Smooth muscle cell (in vitro differentiated cells): ENCODE measurements around the gene C17orf100. TPM values are rescaled to one million over a fixed set of nuclear protein-coding genes. Genes with fewer than 3 reads are reported as not detected.

Source experiments
- DNase-seq: peaks from one replicate; lab custom pipeline; 2025; ENCODE audit not compliant: unreplicated experiment; lab: John Stamatoyannopoulos, UW
- H2AFZ ChIP-seq: fragments of 200-600 bp; sonication (generic); 2 replicates; pipeline ENCODE4 v1.6.0; 2016; ENCODE audit warnings: antibody characterized with exemption, low read depth, mild to moderate bottlenecking
- H3F3A ChIP-seq: fragments of 200-600 bp; sonication (generic); 2 replicates; pipeline ENCODE4 v1.6.0; 2017; ENCODE audit warnings: antibody characterized with exemption, low read depth
- H3K27ac ChIP-seq: fragments of 200-600 bp; sonication (generic); 2 replicates; pipeline ENCODE4 v1.5.1; 2016; ENCODE audit warnings: low read depth, mild to moderate bottlenecking
- H3K27me3 ChIP-seq: fragments of 200-600 bp; sonication (generic); 2 replicates; pipeline ENCODE4 v1.6.1; 2016; ENCODE audit warnings: low read depth, mild to moderate bottlenecking
- H3K36me3 ChIP-seq: fragments of 200-600 bp; sonication (generic); 2 replicates; pipeline ENCODE4 v1.5.1; 2016; ENCODE audit warnings: low read depth
- H3K4me1 ChIP-seq: fragments of 200-600 bp; sonication (generic); 2 replicates; pipeline ENCODE4 v1.5.1; 2016; ENCODE audit warnings: low read depth
- H3K4me2 ChIP-seq: fragments of 200-600 bp; sonication (generic); 2 replicates; pipeline ENCODE4 v1.6.0; 2016; ENCODE audit warnings: mild to moderate bottlenecking
- H3K4me3 ChIP-seq: fragments of 200-600 bp; sonication (generic); 2 replicates; pipeline ENCODE4 v1.5.1; 2016; ENCODE audit warnings: mild to moderate bottlenecking
- H3K79me2 ChIP-seq: fragments of 200-600 bp; sonication (generic); 2 replicates; pipeline ENCODE4 v1.6.0; 2016; ENCODE audit warnings: low read depth, mild to moderate bottlenecking
- H3K9ac ChIP-seq: fragments of 200-600 bp; sonication (generic); 2 replicates; pipeline ENCODE4 v1.6.0; 2016; ENCODE audit warnings: low read depth
- H3K9me3 ChIP-seq: fragments of 200-600 bp; sonication (generic); replicated peaks from 2 replicates; pipeline ENCODE4 v1.5.1; 2016; ENCODE audit warnings: low read depth
- H4K20me1 ChIP-seq: fragments of 200-600 bp; sonication (generic); 2 replicates; pipeline ENCODE4 v1.6.0; 2016; ENCODE audit warnings: low read depth
- CTCF ChIP-seq: fragments of 200-600 bp; sonication (generic); IDR thresholded peaks from 2 replicates; pipeline ENCODE4 v1.5.1; 2017; ENCODE audit warnings: borderline replicate concordance, mild to moderate bottlenecking, antibody characterized with exemption; ENCODE audit not compliant: insufficient read depth, poor library complexity, severe bottlenecking
- WGBS: methylation state at CpG from one replicate; pipeline ENCODE4 v1.1.7; 2016; ENCODE audit warnings: low lambda C conversion rate; 5-methylcytosine and 5-hydroxymethylcytosine counted together
- polyA plus RNA-seq: library from polyadenylated mRNA; unstranded; fragments of >200 nt; fragmentation: Nextera tagmentation; extraction: Ambion mirVana; gene quantifications from 2 replicates; pipeline ENCODE4 v1.2.1, GENCODE V29; 2016
- total RNA-seq: library from RNA; depleted of rRNA; stranded (reverse); fragments of >200 nt; gene quantifications from 2 replicates; pipeline ENCODE4 v1.2.3, GENCODE V29; 2014

Gene C17orf100
- total and polyA plus RNA-seq, 2 experiments from 2014 or later = 5.5 to 5.8 TPM

DNA sequence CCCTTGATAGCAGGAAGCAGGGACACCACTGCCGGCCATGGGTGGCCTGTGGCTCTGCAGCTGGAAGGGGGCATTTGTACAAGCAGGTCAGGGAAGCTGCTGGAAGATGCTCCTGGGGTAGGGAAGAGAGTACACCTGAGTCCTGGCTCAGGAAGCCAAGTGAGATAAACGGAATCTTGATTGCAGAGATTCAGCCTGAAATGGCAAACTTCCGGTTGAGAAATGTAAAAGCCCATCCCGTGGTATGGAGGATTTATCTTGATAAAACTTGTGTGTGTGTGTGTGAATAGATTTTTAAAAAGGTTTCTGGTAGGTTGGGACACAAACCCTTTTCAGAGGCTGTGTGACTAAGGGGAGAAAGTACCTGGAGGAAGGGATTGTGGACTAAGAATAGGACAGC, 29.6 kb downstream of the C17orf100 start:
- Histone ChIP-seq H3K27me3 (peaks cover 18% of the 10 kb centered on the region), H3K27ac (no peak overlapping the region), H3K79me2 (no peaks in the 10 kb centered on the region), H2AFZ (no peak overlapping the region), H4K20me1 (no peaks in the 10 kb centered on the region), H3K4me2 (no peak overlapping the region), H3F3A (no peaks in the 10 kb centered on the region), H3K4me1 (no peaks in the 10 kb centered on the region), H3K9ac (no peak overlapping the region), H3K4me3 (no peak overlapping the region), H3K36me3 (no peaks in the 10 kb centered on the region), H3K9me3 (no peaks in the 10 kb centered on the region)
- 86% methylated on average over 4 of the region's 4 CpGs for WGBS
- no peak for DNase-seq
- TF ChIP-seq CTCF = no peak

DNA sequence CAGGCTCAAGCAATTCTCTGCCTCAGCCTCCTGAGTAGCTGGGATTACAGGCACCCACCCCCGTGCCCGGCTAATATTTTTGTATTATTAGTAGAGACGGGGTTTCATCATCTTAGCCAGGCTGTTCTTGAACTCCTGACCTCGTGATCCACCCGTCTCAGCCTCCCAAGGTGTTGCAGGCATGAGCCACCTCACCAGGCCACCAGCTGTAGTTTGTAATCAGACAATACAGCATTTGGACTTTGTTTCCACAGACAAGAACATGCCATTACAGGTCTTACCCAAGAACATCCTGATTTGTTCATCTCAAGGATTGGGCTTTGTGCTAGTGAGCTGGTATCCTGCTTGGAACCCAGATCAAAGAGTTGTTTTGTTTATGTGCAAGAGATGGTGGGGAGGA, 30.1 kb downstream of the C17orf100 start:
- Histone ChIP-seq H3K79me2 (no peaks in the 10 kb centered on the region), H3F3A (no peaks in the 10 kb centered on the region), H3K9me3 (no peaks in the 10 kb centered on the region), H3K4me3 (no peak overlapping the region), H3K9ac (no peak overlapping the region), H4K20me1 (no peaks in the 10 kb centered on the region), H3K36me3 (no peaks in the 10 kb centered on the region), H3K27ac (no peak overlapping the region), H2AFZ (no peak overlapping the region), H3K4me1 (no peaks in the 10 kb centered on the region), H3K27me3 (peaks cover 18% of the 10 kb centered on the region), H3K4me2 (no peak overlapping the region)
- WGBS = 87% methylated on average over 5 of the region's 5 CpGs
- no peak for TF ChIP-seq CTCF
- no peak for DNase-seq

GRCh38 chr17:6682339-6682738, 30.8 kb downstream of the C17orf100 start:
- H3F3A ChIP-seq = no peaks in the 10 kb centered on the region
- H2AFZ ChIP-seq = no peak overlapping the region
- no peak for DNase-seq
- no peak overlapping the region for H3K27ac ChIP-seq
- H3K36me3 ChIP-seq = no peaks in the 10 kb centered on the region
- peaks cover 21% of the 10 kb centered on the region for H3K27me3 ChIP-seq
- TF ChIP-seq CTCF = no peak
- no peak overlapping the region for H3K4me3 ChIP-seq
- no peaks in the 10 kb centered on the region for H3K79me2 ChIP-seq
- no peaks in the 10 kb centered on the region for H4K20me1 ChIP-seq
- H3K4me2 ChIP-seq = no peak overlapping the region
- H3K4me1 ChIP-seq = no peaks in the 10 kb centered on the region
- 90% methylated on average over 4 of the region's 4 CpGs for WGBS
- H3K9me3 ChIP-seq = no peaks in the 10 kb centered on the region
- H3K9ac ChIP-seq = no peak overlapping the region

DNA sequence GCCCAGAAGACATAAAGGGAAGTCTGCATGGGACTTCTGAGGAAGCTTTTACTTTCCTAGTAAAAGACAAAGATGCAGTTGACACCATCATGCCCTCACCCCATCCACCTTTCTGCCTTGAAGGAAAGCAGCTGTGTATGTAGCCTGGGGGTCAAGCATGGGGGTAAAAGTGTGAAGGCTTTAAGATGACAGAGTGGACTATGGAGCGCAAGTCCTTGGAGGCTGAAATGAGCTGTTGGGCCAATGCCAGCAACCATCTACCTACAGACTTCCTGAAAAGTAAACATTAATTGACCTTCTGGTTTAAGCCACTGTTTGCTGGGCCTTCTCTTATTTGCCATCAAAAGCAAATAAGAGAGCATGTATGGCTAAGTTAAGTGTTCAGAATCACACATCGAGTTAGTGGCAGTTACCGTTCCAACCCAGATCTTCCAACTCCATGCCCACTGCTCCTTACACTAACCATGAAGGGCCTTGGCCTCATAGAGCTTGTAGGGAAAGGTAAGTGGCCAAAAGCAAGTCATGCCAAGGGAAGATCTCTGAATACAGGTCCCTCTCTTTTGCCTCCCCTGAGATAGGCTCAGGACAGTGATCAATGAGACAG, 31.6 kb downstream of the C17orf100 start:
- no peaks in the 10 kb centered on the region for H4K20me1 ChIP-seq
- H3K27me3 ChIP-seq = peaks cover 19% of the 10 kb centered on the region
- DNase-seq = no peak
- H2AFZ ChIP-seq = no peak overlapping the region
- H3K4me2 ChIP-seq = no peak overlapping the region
- no peaks in the 10 kb centered on the region for H3K36me3 ChIP-seq
- H3K79me2 ChIP-seq = no peaks in the 10 kb centered on the region
- H3K4me3 ChIP-seq = no peak overlapping the region
- WGBS = 81% methylated on average over 3 of the region's 3 CpGs
- no peak overlapping the region for H3K27ac ChIP-seq
- no peak overlapping the region for H3K9ac ChIP-seq
- no peak for TF ChIP-seq CTCF
- H3F3A ChIP-seq = no peaks in the 10 kb centered on the region
- H3K4me1 ChIP-seq = no peaks in the 10 kb centered on the region
- no peaks in the 10 kb centered on the region for H3K9me3 ChIP-seq
